Left ventricle myocardium inferior (tissue), 1 donor: ENCODE results near the gene GPC6. TPM values are rescaled to one million over a fixed set of nuclear protein-coding genes. Genes with fewer than 3 reads are reported as not detected.

Experiments used
- DNase-seq: peaks from one replicate; pipeline ENCODE4 v3.0.0-alpha.2; 2020
- H3K27ac ChIP-seq: fragments of 200-600 bp; replicated peaks from 2 replicates; pipeline ENCODE4 v1.8.0; 2021
- H3K27me3 ChIP-seq: fragments of 200-600 bp; 2 replicates; pipeline ENCODE4 v1.8.0; 2021; ENCODE audit warnings: low read depth
- H3K36me3 ChIP-seq: fragments of 200-600 bp; 2 replicates; pipeline ENCODE4 v1.8.0; 2021
- H3K4me1 ChIP-seq: fragments of 200-600 bp; 2 replicates; pipeline ENCODE4 v1.8.0; 2021
- H3K4me3 ChIP-seq: fragments of 200-600 bp; 2 replicates; pipeline ENCODE4 v1.8.0; 2021; ENCODE audit warnings: mild to moderate bottlenecking, moderate library complexity
- H3K9me3 ChIP-seq: fragments of 200-600 bp; replicated peaks from 2 replicates; pipeline ENCODE4 v1.8.0; 2021
- CTCF ChIP-seq: fragments of 200-600 bp; IDR thresholded peaks from 2 replicates; pipeline ENCODE4 v1.8.0; 2021; ENCODE audit warnings: antibody characterized with exemption, mild to moderate bottlenecking, borderline replicate concordance
- intact Hi-C: fragments of 100-400 bp; cut with micrococcal nuclease; formaldehyde crosslinking; loops from one replicate; pipeline ENCODE4 v1.11.0; 2022
- total RNA-seq: library from RNA; stranded (reverse); fragmentation: NEBNext Ultra II Directional; extraction: Animal tissue kit (Norgen Biotek cat#: 25700); gene quantifications from one replicate; pipeline ENCODE4 v1.2.1, GENCODE V29; 2021
- donor health status: DM: no; HTN: yes; CAD: no; lungs with severe emphysema.

The GPC6 gene
- total RNA-seq, 1 donor from 2014 or later = 1.8 TPM

- no peak for TF ChIP-seq CTCF
- intact Hi-C loops = no loop called here
- H3K9me3 ChIP-seq = no peaks in the 10 kb centered on the region
These were observed 635.2 kb downstream of the GPC6 start for GRCh38 chr13:93861818-93862217.

GRCh38 chr13:93862259-93862658, 635.7 kb downstream of the GPC6 start:
- Histone ChIP-seq H3K9me3 (no peaks in the 10 kb centered on the region), H3K27me3 (no peaks in the 10 kb centered on the region), H3K4me1 (no peaks in the 10 kb centered on the region), H3K27ac (no peak overlapping the region), H3K4me3 (no peak overlapping the region), H3K36me3 (no peaks in the 10 kb centered on the region)
- intact Hi-C loops = no loop called here
- no peak for TF ChIP-seq CTCF
- DNase-seq = no peak

More at GRCh38 chr13:93861818-93862217, 635.2 kb downstream of the GPC6 start:
- no peaks in the 10 kb centered on the region for H3K36me3 ChIP-seq
- no peak for DNase-seq
- no peak overlapping the region for H3K4me3 ChIP-seq
- no peaks in the 10 kb centered on the region for H3K27me3 ChIP-seq
- no peaks in the 10 kb centered on the region for H3K4me1 ChIP-seq
- H3K27ac ChIP-seq = no peak overlapping the region

- intact Hi-C loops = no loop called here
- no peaks in the 10 kb centered on the region for H3K36me3 ChIP-seq
- H3K4me1 ChIP-seq = no peaks in the 10 kb centered on the region
- H3K9me3 ChIP-seq = no peaks in the 10 kb centered on the region
- no peak overlapping the region for H3K27ac ChIP-seq
- no peak for DNase-seq
- no peak for TF ChIP-seq CTCF
- H3K4me3 ChIP-seq = no peak overlapping the region
- no peaks in the 10 kb centered on the region for H3K27me3 ChIP-seq
These were observed 638.6 kb downstream of the GPC6 start for GRCh38 chr13:93865235-93865634.

GRCh38 chr13:93867481-93867880, 640.9 kb downstream of the GPC6 start:
- intact Hi-C loops = no loop called here
- DNase-seq = no peak
- Histone ChIP-seq H3K27ac (no peak overlapping the region), H3K4me3 (no peak overlapping the region), H3K9me3 (no peaks in the 10 kb centered on the region), H3K27me3 (no peaks in the 10 kb centered on the region), H3K4me1 (no peaks in the 10 kb centered on the region), H3K36me3 (no peaks in the 10 kb centered on the region)
- no peak for TF ChIP-seq CTCF

- DNase-seq = no peak
- no peaks in the 10 kb centered on the region for H3K9me3 ChIP-seq
- intact Hi-C loops = no loop called here
- H3K36me3 ChIP-seq = no peaks in the 10 kb centered on the region
- H3K4me3 ChIP-seq = no peak overlapping the region
- TF ChIP-seq CTCF = no peak
- no peak overlapping the region for H3K27ac ChIP-seq
- H3K27me3 ChIP-seq = no peaks in the 10 kb centered on the region
- H3K4me1 ChIP-seq = no peaks in the 10 kb centered on the region
These were observed 645.8 kb downstream of the GPC6 start for GRCh38 chr13:93872376-93872775.

GRCh38 chr13:93872786-93873347, 646.3 kb downstream of the GPC6 start:
- DNase-seq = no peak
- TF ChIP-seq CTCF = no peak
- Histone ChIP-seq H3K36me3 (no peaks in the 10 kb centered on the region), H3K4me1 (no peaks in the 10 kb centered on the region), H3K27ac (no peak overlapping the region), H3K9me3 (no peaks in the 10 kb centered on the region), H3K27me3 (no peaks in the 10 kb centered on the region), H3K4me3 (no peak overlapping the region)
- intact Hi-C loops = no loop called here
